Activated CD4-positive, alpha-beta T cell treated with anti-CD3 and anti-CD28 coated beads, Interleukin-2, amount 50 U/mL, for 48 hours (primary cell): ENCODE data around the gene GTF3A.

Experiments used
- DNase-seq, 2 experiments: peaks; one replicate each; pipeline ENCODE4 v3.0.0-alpha.2; 2020

The GTF3A gene

GRCh38 chr13:27449081-27449603 is 24.7 kb downstream of the GTF3A start:
- peak in 1 of 2 experiments; percentile 11 for DNase-seq

- DNase-seq: peak; percentile 95 to 96
These were observed 25.8 kb downstream of the GTF3A start, which contains the start of gene MTIF3 for GRCh38 chr13:27449936-27450828. TSS of gene MTIF3 (minus strand) at chr13:27450564. CDS start at chr13:27440448, 10,116 bp downstream.

- DNase-seq: peak; percentile 36 to 43
These were observed 26.6 kb downstream of the GTF3A start for GRCh38 chr13:27450921-27451471.

GRCh38 chr13:27455331-27455855 is 31.0 kb downstream of the GTF3A start:
- peak; percentile 22 to 26 for DNase-seq

GRCh38 chr13:27461940-27462584 is 37.6 kb downstream of the GTF3A start:
- no peak for DNase-seq

- no peak for DNase-seq
These were observed 39.1 kb downstream of the GTF3A start for GRCh38 chr13:27463500-27463899.

- no peak for DNase-seq
These were observed 41.2 kb downstream of the GTF3A start for GRCh38 chr13:27465611-27466010.

GRCh38 chr13:27466513-27466912 is 42.1 kb downstream of the GTF3A start:
- DNase-seq: no peak

GRCh38 chr13:27470075-27470820 is 45.8 kb downstream of the GTF3A start:
- DNase-seq: no peak

- DNase-seq: no peak
These were observed 48.0 kb downstream of the GTF3A start for GRCh38 chr13:27472441-27472840.

- DNase-seq: no peak
These were observed 48.5 kb downstream of the GTF3A start for GRCh38 chr13:27472941-27473340.

GRCh38 chr13:27474751-27475268 is 50.4 kb downstream of the GTF3A start:
- no peak for DNase-seq

GRCh38 chr13:27476943-27477703 is 52.7 kb downstream of the GTF3A start:
- peak; percentile 4 to 19 for DNase-seq

- DNase-seq: peak; percentile 39 to 57
These were observed 57.3 kb downstream of the GTF3A start for GRCh38 chr13:27481766-27482165.

- no peak for DNase-seq
These were observed 58.6 kb downstream of the GTF3A start for GRCh38 chr13:27482983-27483382.

- DNase-seq: no peak
These were observed 59.0 kb downstream of the GTF3A start for GRCh38 chr13:27483421-27483820.
